ENCODE measurements around the gene PPP3CA. TPM values are rescaled to one million over a fixed set of nuclear protein-coding genes. Genes with fewer than 3 reads are reported as not detected.
"Not testable (repeated sequence)": the region's sequence is repeated elsewhere in the genome, so short reads cannot be mapped to it uniquely, and the experiment has no call there.

Gene PPP3CA
- total RNA-seq, 6 experiments from 2014 or later, result 12.1 to 14.5 (median 13.1) TPM

- H3K4me3 ChIP-seq, result no peak overlapping the region
- no peaks in the 10 kb centered on the region for H3K9me3 ChIP-seq
- DNase-seq, result no peak
- no peaks in the 10 kb centered on the region for H3K27me3 ChIP-seq
- H3K36me3 ChIP-seq, result no peaks in the 10 kb centered on the region
- intact Hi-C loops (cut with DNase I), result no loop called here
- peaks cover 0 to 5% (median 0%) of the 10 kb centered on the region in 4 donors for H3K4me1 ChIP-seq
- ATAC-seq, result peak in 1 of 4 donors; percentile 44
- 61% methylated on average over 3 of the region's 3 CpGs for WGBS (ENCODE audit: insufficient coverage, low coverage, low lambda C conversion rate, missing lambda C conversion rate)
- TF ChIP-seq, protein P1, sequence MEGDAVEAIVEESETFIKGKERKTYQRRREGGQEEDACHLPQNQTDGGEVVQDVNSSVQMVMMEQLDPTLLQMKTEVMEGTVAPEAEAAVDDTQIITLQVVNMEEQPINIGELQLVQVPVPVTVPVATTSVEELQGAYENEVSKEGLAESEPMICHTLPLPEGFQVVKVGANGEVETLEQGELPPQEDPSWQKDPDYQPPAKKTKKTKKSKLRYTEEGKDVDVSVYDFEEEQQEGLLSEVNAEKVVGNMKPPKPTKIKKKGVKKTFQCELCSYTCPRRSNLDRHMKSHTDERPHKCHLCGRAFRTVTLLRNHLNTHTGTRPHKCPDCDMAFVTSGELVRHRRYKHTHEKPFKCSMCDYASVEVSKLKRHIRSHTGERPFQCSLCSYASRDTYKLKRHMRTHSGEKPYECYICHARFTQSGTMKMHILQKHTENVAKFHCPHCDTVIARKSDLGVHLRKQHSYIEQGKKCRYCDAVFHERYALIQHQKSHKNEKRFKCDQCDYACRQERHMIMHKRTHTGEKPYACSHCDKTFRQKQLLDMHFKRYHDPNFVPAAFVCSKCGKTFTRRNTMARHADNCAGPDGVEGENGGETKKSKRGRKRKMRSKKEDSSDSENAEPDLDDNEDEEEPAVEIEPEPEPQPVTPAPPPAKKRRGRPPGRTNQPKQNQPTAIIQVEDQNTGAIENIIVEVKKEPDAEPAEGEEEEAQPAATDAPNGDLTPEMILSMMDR (IDR thresholded peaks at IDR 0.05), result no peak
- no peak for TF ChIP-seq POLR2A (IDR thresholded peaks at IDR 0.05)
- H3K27ac ChIP-seq, result no peak overlapping the region
Observed at GRCh38 chr4:101238706-101239105, 108.6 kb downstream of the PPP3CA start.

- DNase-seq (no peak), ATAC-seq (peak in 1 of 4 donors; percentile 21)
- Histone ChIP-seq H3K27ac (no peak overlapping the region), H3K4me3 (no peak overlapping the region), H3K9me3 (no peaks in the 10 kb centered on the region), H3K27me3 (no peaks in the 10 kb centered on the region), H3K4me1 (peaks cover 0 to 5% (median 0%) of the 10 kb centered on the region in 4 donors), H3K36me3 (no peaks in the 10 kb centered on the region)
- intact Hi-C loops (cut with DNase I), result no loop called here
- WGBS (ENCODE audit: insufficient coverage, low coverage, low lambda C conversion rate, missing lambda C conversion rate), result 100% methylated on average over 3 of the region's 3 CpGs
- no peak for TF ChIP-seq POLR2A (IDR thresholded peaks at IDR 0.05)
- TF ChIP-seq, protein P1 (IDR thresholded peaks at IDR 0.05), result no peak
Observed at GRCh38 chr4:101237773-101238172, 109.6 kb downstream of the PPP3CA start.

GRCh38 chr4:101236097-101236496, 111.2 kb downstream of the PPP3CA start:
- H3K4me1 ChIP-seq, result peaks cover 0 to 5% (median 0%) of the 10 kb centered on the region in 4 donors
- 79% methylated on average over 2 of the region's 2 CpGs for WGBS (ENCODE audit: insufficient coverage, low coverage, low lambda C conversion rate, missing lambda C conversion rate)

DNA sequence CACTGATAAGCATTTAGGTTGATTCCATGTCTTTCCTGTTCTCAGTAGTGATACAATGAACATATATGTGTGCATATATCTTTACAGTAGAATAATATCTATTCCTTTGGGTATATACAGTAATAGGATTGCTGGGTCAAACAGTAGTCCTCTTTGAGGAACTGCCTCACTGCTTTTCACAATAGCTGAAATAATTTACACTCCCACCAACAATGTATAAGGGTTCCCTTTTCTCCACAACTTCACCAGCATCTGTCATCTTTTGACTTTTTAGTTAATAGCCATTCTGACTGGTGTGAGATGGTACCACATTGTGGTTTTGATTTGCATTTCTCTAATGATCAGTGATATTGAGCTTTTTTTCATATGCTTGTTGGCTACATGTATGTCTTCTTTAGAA, 113.2 kb downstream of the PPP3CA start:
- H3K4me1 ChIP-seq; H3K27ac ChIP-seq; H3K27me3 ChIP-seq; DNase-seq; intact Hi-C loops (cut with DNase I); H3K4me3 ChIP-seq; H3K9me3 ChIP-seq; H3K36me3 ChIP-seq; ATAC-seq: not testable (repeated sequence)

More at GRCh38 chr4:101236097-101236496, 111.2 kb downstream of the PPP3CA start:
- Histone ChIP-seq H3K27ac (no peak overlapping the region), H3K27me3 (no peaks in the 10 kb centered on the region), H3K4me3 (no peak overlapping the region), H3K9me3 (no peaks in the 10 kb centered on the region), H3K36me3 (no peaks in the 10 kb centered on the region)
- intact Hi-C loops (cut with DNase I), result no loop called here
- no peak for DNase-seq
- ATAC-seq, result no peak
- no peak for TF ChIP-seq POLR2A (IDR thresholded peaks at IDR 0.05)
- TF ChIP-seq, protein P1 (IDR thresholded peaks at IDR 0.05), result no peak

DNA sequence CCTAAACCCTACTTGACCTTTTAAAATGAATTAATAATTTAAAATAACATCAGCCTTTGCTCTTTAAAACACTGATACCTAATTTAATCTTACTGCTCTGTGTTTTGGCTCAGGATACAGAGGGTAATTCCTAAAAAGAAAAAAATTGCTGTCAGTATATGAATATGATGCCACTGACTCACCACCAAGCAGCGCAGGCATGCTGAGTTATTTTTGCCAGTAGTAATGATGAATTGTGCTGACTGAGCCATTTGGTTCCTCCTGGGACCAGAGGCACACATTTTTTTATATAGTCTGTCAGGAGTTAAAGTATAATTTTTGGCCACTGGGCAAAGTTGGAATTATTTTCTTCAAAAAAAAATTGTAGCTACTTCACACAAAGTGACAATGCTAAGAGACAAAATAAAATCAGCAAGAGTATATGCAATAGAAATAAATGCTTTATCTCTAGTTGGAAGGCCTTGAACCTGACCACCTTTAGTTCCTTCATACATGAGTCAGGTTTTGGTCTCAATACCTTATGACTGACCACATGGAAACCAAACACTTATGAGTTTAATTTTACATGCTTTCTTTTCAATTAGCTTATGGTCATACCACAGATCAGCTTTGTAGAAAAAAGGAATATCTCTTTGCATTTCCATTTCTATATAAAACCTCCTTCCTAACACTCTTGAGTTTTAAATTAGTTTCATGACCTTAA, 115.1 kb downstream of the PPP3CA start:
- no peak for DNase-seq
- Histone ChIP-seq H3K27ac (no peak overlapping the region), H3K9me3 (no peaks in the 10 kb centered on the region), H3K4me3 (no peak overlapping the region), H3K36me3 (no peaks in the 10 kb centered on the region), H3K4me1 (no peaks in the 10 kb centered on the region), H3K27me3 (no peaks in the 10 kb centered on the region)
- ATAC-seq, result peak in 2 of 4 donors; percentile 33 to 41
- 35% methylated on average over 1 of the region's 1 CpG for WGBS (ENCODE audit: insufficient coverage, low coverage, low lambda C conversion rate, missing lambda C conversion rate)
- TF ChIP-seq, protein P1 (IDR thresholded peaks at IDR 0.05), result no peak
- no peak for TF ChIP-seq POLR2A (IDR thresholded peaks at IDR 0.05)
- intact Hi-C loops (cut with DNase I), result no loop called here

Measured in right lobe of liver (tissue), 6 donors.